ENCODE measurements around the gene DNAH10. TPM values are rescaled to one million over a fixed set of nuclear protein-coding genes. Genes with fewer than 3 reads are reported as not detected.

DNAH10 gene
- total RNA-seq, 4 donors from 2014 or later, result 0.14 to 0.20 TPM; not detected in 2

- 73% methylated on average over 2 of the region's 2 CpGs; no CpG with 5 or more reads in 1 of the 2 donors for WGBS, 2 donors (ENCODE audit: low coverage in 1 of 2)
- Histone ChIP-seq H3K9me3 (no peaks in the 10 kb centered on the region), H3K27ac (no peak overlapping the region), H3K36me3 (peaks cover 0 to 46% (median 17%) of the 10 kb centered on the region in 4 donors), H3K27me3 (no peaks in the 10 kb centered on the region), H3K4me3 (no peak overlapping the region), H3K4me1 (peaks cover 0 to 5% (median 0%) of the 10 kb centered on the region in 4 donors)
- in situ Hi-C loops (cut with MboI; ENCODE audit: low pct_ligation_motif_present in 1 of 4, low pct_unique_long_range_greater_than_20kb in 1 of 4, low sequenced_read_pairs in 3 of 4) (no loop called here), intact Hi-C loops (cut with DNase I; ENCODE audit: low total_unique reads) (no loop called here)
- TF ChIP-seq CTCF (IDR thresholded peaks at IDR 0.05) (no peak), POLR2AphosphoS5 (IDR thresholded peaks at IDR 0.05) (no peak), EP300 (IDR thresholded peaks at IDR 0.05; ENCODE audit: low read depth) (no peak), POLR2A (IDR thresholded peaks at IDR 0.05) (no peak)
- no peak for DNase-seq
These were observed 40.9 kb upstream of the DNAH10 start for GRCh38 chr12:123721245-123721644.

- intact Hi-C loops (cut with DNase I; ENCODE audit: low total_unique reads), result no loop called here
- in situ Hi-C loops (cut with MboI; ENCODE audit: low pct_ligation_motif_present in 1 of 4, low pct_unique_long_range_greater_than_20kb in 1 of 4, low sequenced_read_pairs in 3 of 4), result no loop called here
These were observed 39.1 kb upstream of the DNAH10 start for GRCh38 chr12:123723011-123723410.

GRCh38 chr12:123723765-123724164 lies 38.3 kb upstream of the DNAH10 start:
- 68 to 83% methylated on average over 4 to 5 of the region's 5 CpGs for WGBS, 2 donors (ENCODE audit: low coverage in 1 of 2)
- Histone ChIP-seq H3K4me3 (no peak overlapping the region), H3K27me3 (no peaks in the 10 kb centered on the region), H3K9me3 (no peaks in the 10 kb centered on the region), H3K36me3 (peaks cover 0 to 48% (median 25%) of the 10 kb centered on the region in 4 donors), H3K27ac (no peak overlapping the region), H3K4me1 (peaks cover 0 to 5% (median 0%) of the 10 kb centered on the region in 4 donors)
- in situ Hi-C loops (cut with MboI; ENCODE audit: low pct_ligation_motif_present in 1 of 4, low pct_unique_long_range_greater_than_20kb in 1 of 4, low sequenced_read_pairs in 3 of 4), result no loop called here
- DNase-seq, result no peak
- intact Hi-C loops (cut with DNase I; ENCODE audit: low total_unique reads), result no loop called here
- TF ChIP-seq CTCF (IDR thresholded peaks at IDR 0.05), result no peak
- TF ChIP-seq POLR2AphosphoS5 (IDR thresholded peaks at IDR 0.05), result no peak
- TF ChIP-seq POLR2A (IDR thresholded peaks at IDR 0.05), result no peak
- TF ChIP-seq EP300 (IDR thresholded peaks at IDR 0.05; ENCODE audit: low read depth), result no peak

More at GRCh38 chr12:123723011-123723410, 39.1 kb upstream of the DNAH10 start:
- no peak overlapping the region for H3K4me3 ChIP-seq
- peaks cover 0 to 5% (median 0%) of the 10 kb centered on the region in 4 donors for H3K4me1 ChIP-seq
- no peak for DNase-seq
- no peaks in the 10 kb centered on the region for H3K27me3 ChIP-seq
- no peaks in the 10 kb centered on the region for H3K9me3 ChIP-seq
- 91 to 100% methylated on average over 1 to 8 of the region's 8 CpGs for WGBS, 2 donors (ENCODE audit: low coverage in 1 of 2)
- H3K36me3 ChIP-seq, result peaks cover 0 to 54% (median 24%) of the 10 kb centered on the region in 4 donors
- no peak for TF ChIP-seq POLR2A (IDR thresholded peaks at IDR 0.05)
- no peak for TF ChIP-seq EP300 (IDR thresholded peaks at IDR 0.05; ENCODE audit: low read depth)
- no peak for TF ChIP-seq CTCF (IDR thresholded peaks at IDR 0.05)
- TF ChIP-seq POLR2AphosphoS5 (IDR thresholded peaks at IDR 0.05), result no peak
- H3K27ac ChIP-seq, result no peak overlapping the region

GRCh38 chr12:123726244-123726643 lies 35.9 kb upstream of the DNAH10 start:
- intact Hi-C loops (cut with DNase I; ENCODE audit: low total_unique reads), result no loop called here
- H3K27ac ChIP-seq, result no peak overlapping the region
- DNase-seq, result no peak
- 63 to 79% methylated on average over 2 of the region's 2 CpGs for WGBS, 2 donors (ENCODE audit: low coverage in 1 of 2)
- in situ Hi-C loops (cut with MboI; ENCODE audit: low pct_ligation_motif_present in 1 of 4, low pct_unique_long_range_greater_than_20kb in 1 of 4, low sequenced_read_pairs in 3 of 4), result no loop called here
- H3K36me3 ChIP-seq, result peaks cover 0 to 45% (median 22%) of the 10 kb centered on the region in 4 donors
- H3K4me3 ChIP-seq, result no peak overlapping the region
- TF ChIP-seq POLR2AphosphoS5 (IDR thresholded peaks at IDR 0.05), result no peak
- no peak for TF ChIP-seq EP300 (IDR thresholded peaks at IDR 0.05; ENCODE audit: low read depth)
- TF ChIP-seq CTCF (IDR thresholded peaks at IDR 0.05), result no peak
- no peaks in the 10 kb centered on the region for H3K27me3 ChIP-seq
- peaks cover 0 to 2% (median 0%) of the 10 kb centered on the region in 4 donors for H3K4me1 ChIP-seq
- H3K9me3 ChIP-seq, result no peaks in the 10 kb centered on the region
